ENCODE data around the gene GNB5.

The GNB5 gene

GRCh38 chr15:52121896-52122295 is 69.3 kb downstream of the GNB5 start:
- TF ChIP-seq GABPA (IDR thresholded peaks at IDR 0.05; ENCODE audit: low read depth) (no peak), SPI1 (IDR thresholded peaks at IDR 0.05; ENCODE audit: borderline replicate concordance, low read depth) (no peak), REST (IDR thresholded peaks at IDR 0.05; ENCODE audit: insufficient replicate concordance, low read depth) (no peak), CTCF (IDR thresholded peaks at IDR 0.05; ENCODE audit: insufficient read depth, low read length) (no peak), POLR2AphosphoS5 (IDR thresholded peaks at IDR 0.05; ENCODE audit: low read depth) (no peak)
- DNase-seq (ENCODE audit: low read depth in 1 of 2, low spot score in 1 of 2): no peak
- H3K27me3 ChIP-seq (ENCODE audit: insufficient read depth, poor library complexity, severe bottlenecking): no peaks in the 10 kb centered on the region

GRCh38 chr15:52121006-52121405 is 70.2 kb downstream of the GNB5 start:
- no peak for DNase-seq (ENCODE audit: low read depth in 1 of 2, low spot score in 1 of 2)

More at GRCh38 chr15:52121896-52122295, 69.3 kb downstream of the GNB5 start:
- Histone ChIP-seq H3K27ac (replicated peaks) (no peak overlapping the region), H3K4me3 (replicated peaks; ENCODE audit: insufficient read depth, low read length) (no peak overlapping the region)

GRCh38 chr15:52120488-52120887 is 70.7 kb downstream of the GNB5 start:
- H3K4me3 ChIP-seq (replicated peaks; ENCODE audit: insufficient read depth, low read length): no peak overlapping the region
- no peaks in the 10 kb centered on the region for H3K27me3 ChIP-seq (ENCODE audit: insufficient read depth, poor library complexity, severe bottlenecking)
- TF ChIP-seq CTCF (IDR thresholded peaks at IDR 0.05; ENCODE audit: insufficient read depth, low read length) (no peak), GABPA (IDR thresholded peaks at IDR 0.05; ENCODE audit: low read depth) (no peak), SPI1 (IDR thresholded peaks at IDR 0.05; ENCODE audit: borderline replicate concordance, low read depth) (no peak)
- no peak for DNase-seq (ENCODE audit: low read depth in 1 of 2, low spot score in 1 of 2)
- H3K27ac ChIP-seq (replicated peaks): no peak overlapping the region

More at GRCh38 chr15:52121006-52121405, 70.2 kb downstream of the GNB5 start:
- no peak for TF ChIP-seq POLR2AphosphoS5 (IDR thresholded peaks at IDR 0.05; ENCODE audit: low read depth)
- TF ChIP-seq CTCF (IDR thresholded peaks at IDR 0.05; ENCODE audit: insufficient read depth, low read length): no peak
- TF ChIP-seq GABPA (IDR thresholded peaks at IDR 0.05; ENCODE audit: low read depth): no peak
- no peak for TF ChIP-seq REST (IDR thresholded peaks at IDR 0.05; ENCODE audit: insufficient replicate concordance, low read depth)
- TF ChIP-seq SPI1 (IDR thresholded peaks at IDR 0.05; ENCODE audit: borderline replicate concordance, low read depth): no peak
- no peak overlapping the region for H3K4me3 ChIP-seq (replicated peaks; ENCODE audit: insufficient read depth, low read length)
- H3K27ac ChIP-seq (replicated peaks): no peak overlapping the region
- H3K27me3 ChIP-seq (ENCODE audit: insufficient read depth, poor library complexity, severe bottlenecking): no peaks in the 10 kb centered on the region

Measured in HL-60 (cell line).